ENCODE results near the gene RPL35. TPM values are rescaled to one million over a fixed set of nuclear protein-coding genes. Genes with fewer than 3 reads are reported as not detected.

The RPL35 gene
- total and polyA plus RNA-seq, 2 of the 8 experiments (the other 6 are each of a cell fraction or from before 2014, with no cell fraction given) = 1,831 to 2,448 TPM

- TF ChIP-seq POLR2A (IDR thresholded peaks at IDR 0.05; ENCODE audit: control extremely low read depth in 1 of 2, low read depth in 2 of 2, low read length in 2 of 2) = no peak
- no peak for TF ChIP-seq CHD1 (IDR thresholded peaks at IDR 0.05; ENCODE audit: low read depth, low read length)
- TF ChIP-seq KDM1A (IDR thresholded peaks at IDR 0.05; ENCODE audit: borderline replicate concordance, low read length) = no peak
- TF ChIP-seq JUN (IDR thresholded peaks at IDR 0.05; ENCODE audit: low read depth, low read length) = no peak
- no peak for TF ChIP-seq FOSL1 (IDR thresholded peaks at IDR 0.05; ENCODE audit: insufficient read depth, low read depth, low read length)
- no peak for TF ChIP-seq CHD2 (IDR thresholded peaks at IDR 0.05; ENCODE audit: low read length)
- TF ChIP-seq ATF2 (IDR thresholded peaks at IDR 0.05; ENCODE audit: low read length) = no peak
These were observed 36.1 kb upstream of the RPL35 start (continued) for GRCh38 chr9:124897570-124898460.
